Left lobe of liver (tissue), 2 donors: ENCODE results near the gene L1CAM. TPM values are rescaled to one million over a fixed set of nuclear protein-coding genes. Genes with fewer than 3 reads are reported as not detected.
"Not testable (repeated sequence)": the region's sequence is repeated elsewhere in the genome, so short reads cannot be mapped to it uniquely, and the experiment has no call there.

Experiments used
- ATAC-seq: fragments of 200-7000 bp; cut with Tn5 transposase; one replicate; pipeline ENCODE4 v1.9.1; 2020; ENCODE audit warnings: mild to moderate bottlenecking, moderate library complexity
- DNase-seq: peaks from one replicate; pipeline ENCODE4 v3.0.0-alpha.2; 2020; ENCODE audit warnings: low spot score
- total RNA-seq: library from RNA; stranded (reverse); gene quantifications from one replicate; pipeline ENCODE4 v1.2.1, GENCODE V29; 2021
- donor health status: DM: no; HTN: no; CAD: no; lungs with moderate emphysema.
- donor health status: DM: no; HTN: yes; CAD: no.

Gene L1CAM
- total RNA-seq, 1 donor from 2014 or later = 0.88 TPM

DNA sequence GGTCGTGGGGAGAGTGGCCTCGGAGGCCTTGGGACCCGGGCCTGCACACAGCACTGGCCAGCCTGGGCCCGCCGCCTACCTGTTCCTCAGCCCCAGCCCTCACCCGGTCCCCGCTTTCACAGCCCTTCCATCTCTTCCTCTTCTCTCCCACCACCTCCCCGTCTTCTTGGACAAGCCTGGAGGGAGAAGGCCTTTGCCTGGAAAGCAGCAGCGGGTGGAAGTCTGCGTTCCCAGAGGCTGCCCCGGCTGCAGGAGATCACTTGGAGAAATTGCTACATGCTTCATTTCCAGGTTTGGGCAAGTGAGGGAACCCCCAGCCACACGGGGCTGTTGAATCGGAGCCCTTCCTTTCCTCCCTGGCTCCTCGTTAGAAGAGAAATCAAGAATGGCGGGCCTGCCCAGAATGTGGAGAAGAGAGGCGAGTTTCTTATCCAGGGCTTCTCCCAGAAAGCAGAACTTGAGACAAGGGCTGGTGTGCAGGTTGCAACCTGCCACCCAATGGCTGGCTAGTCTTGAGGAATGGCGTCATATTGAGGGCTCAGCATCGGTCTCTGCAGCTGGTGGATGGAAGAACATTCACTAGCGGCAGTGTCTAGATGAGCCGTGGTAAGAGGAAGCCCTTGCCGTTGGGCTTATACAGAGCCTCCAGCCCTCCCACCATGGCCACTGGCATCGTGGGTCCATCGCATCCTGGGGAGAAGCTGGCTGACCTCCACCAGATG is 54.4 kb downstream of the L1CAM start:
- DNase-seq (no peak), ATAC-seq (no peak)

DNA sequence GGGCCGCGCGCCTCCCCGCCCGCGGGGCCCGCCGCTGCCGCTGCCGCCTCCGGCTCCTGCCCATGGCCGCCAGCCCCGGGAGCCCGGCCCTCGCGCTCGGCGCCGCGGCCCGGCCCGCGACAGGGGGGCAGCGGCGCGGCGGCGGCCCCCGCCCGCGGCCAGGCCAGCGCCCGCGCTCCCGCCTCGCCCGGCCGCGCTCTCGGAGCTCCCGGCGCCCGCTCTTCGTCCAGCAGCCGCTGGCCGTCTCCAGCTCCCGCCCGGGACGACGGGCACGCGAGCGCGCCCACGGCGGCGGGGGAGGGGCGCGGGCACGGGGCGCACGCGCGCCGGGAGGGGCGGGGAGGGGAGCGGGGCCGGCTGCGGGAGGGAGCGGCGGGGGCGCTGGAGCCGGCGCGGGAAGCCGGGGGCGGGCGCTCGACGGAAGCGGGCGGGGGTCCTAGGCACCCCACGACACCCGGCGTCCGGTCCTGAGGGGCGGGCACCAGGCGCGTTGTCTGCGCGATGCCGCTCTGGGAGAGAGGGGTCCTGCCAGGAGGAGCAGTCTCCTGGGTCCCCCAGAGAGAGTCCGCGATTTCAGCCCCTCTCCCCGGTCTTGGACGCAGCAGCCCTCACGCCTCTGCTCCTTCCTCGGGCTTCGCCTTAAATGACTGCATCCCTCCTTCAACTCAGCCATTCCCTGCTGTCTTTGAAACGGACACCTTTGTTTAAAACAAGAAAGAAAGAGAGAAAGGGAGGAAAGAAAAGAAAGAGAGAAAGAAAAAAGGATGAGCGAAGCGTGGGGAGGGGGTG is 55.1 kb downstream of the L1CAM start:
- DNase-seq (no peak), ATAC-seq (no peak)

GRCh38 chrX:153829799-153830639 is 56.0 kb downstream of the L1CAM start, which contains the start of gene PDZD4:
Gene PDZD4 (minus strand): TSS chrX:153830544. CDS start chrX:153830298, 246 bp downstream.
- DNase-seq (no peak), ATAC-seq (no peak)

DNA sequence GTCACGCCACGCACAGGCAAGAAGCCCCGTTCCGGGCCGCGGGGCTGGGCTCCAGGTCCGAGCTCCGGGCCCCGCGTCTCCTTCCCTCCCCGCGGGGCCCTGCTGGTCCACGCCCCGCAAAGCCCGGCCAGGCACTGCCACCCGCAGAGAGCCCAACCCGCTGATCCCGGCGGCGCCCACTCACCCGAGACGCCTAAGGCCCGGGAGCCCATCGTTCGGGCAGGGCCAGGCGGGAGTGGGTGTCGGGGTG is 56.5 kb downstream of the L1CAM start:
- DNase-seq = no peak
- ATAC-seq = no peak

DNA sequence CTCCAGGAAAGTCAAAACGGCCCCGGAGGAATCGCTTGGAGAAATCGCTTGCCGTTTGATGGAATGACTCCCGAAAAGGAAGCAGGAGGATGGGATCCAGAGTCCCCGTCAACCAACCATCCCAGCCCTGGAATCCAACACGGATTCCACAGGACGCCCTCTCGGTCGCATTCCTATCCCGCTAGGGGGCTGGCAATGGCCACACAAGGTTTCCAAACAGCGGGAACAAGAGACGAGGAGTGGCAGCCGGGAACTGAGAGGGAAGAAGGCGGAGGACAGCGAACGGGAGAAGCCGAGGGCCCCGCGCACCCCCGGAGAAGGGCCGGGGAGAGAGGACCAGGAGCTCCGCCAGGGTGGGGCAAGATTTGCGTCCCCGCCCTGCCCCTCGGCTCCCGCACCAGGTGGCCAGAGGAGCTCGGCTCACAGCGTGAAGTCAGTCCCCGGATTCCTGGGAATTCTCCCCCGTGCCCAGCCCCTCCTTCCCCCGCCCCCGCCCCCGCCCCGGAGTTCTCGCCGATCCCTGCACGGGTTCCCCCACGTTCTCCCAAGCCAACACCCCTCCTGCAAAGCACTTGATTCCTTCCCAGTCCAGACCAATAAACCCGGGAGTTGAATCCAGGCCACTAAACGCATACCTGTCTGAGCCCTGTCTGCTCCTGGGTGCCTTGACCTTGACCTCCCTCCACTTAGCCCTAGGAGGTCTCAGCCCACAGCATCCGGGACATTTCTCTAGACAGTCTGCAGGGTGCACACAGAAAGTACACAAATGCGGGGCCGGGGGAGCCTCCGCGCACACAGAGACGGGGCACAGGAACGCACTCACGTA is 57.0 kb downstream of the L1CAM start:
- ATAC-seq = no peak
- DNase-seq = no peak

- DNase-seq (no peak), ATAC-seq (no peak)
Measured at GRCh38 chrX:153828308-153828707, 57.7 kb downstream of the L1CAM start.

- no peak for DNase-seq
- no peak for ATAC-seq
Measured at GRCh38 chrX:153827903-153828302, 58.1 kb downstream of the L1CAM start.

DNA sequence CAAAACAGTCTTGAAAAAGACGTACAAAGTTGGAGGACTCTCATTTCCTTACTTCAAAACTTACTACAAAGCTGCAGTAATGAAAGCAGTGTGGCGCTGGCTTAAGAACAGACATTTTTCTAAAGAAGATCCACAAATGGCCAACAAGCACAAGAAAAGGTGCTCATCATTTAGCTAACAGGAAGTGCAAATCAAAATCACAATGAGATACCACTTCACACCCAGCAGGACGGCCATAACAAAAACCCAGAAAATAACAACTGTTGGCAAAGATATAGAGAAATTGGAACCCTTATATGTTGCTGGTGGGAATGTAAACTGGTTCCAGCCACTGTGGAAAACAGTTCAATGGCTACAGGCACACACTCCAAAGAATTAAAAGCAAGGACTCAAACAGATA is 59.0 kb downstream of the L1CAM start:
- DNase-seq (no peak), ATAC-seq (no peak)

GRCh38 chrX:153825042-153825441 is 60.9 kb downstream of the L1CAM start:
- ATAC-seq = no peak
- no peak for DNase-seq

GRCh38 chrX:153824348-153824747 is 61.6 kb downstream of the L1CAM start:
- no peak for ATAC-seq
- DNase-seq = no peak

GRCh38 chrX:153821066-153821465 is 64.9 kb downstream of the L1CAM start:
- DNase-seq = no peak
- ATAC-seq = no peak

DNA sequence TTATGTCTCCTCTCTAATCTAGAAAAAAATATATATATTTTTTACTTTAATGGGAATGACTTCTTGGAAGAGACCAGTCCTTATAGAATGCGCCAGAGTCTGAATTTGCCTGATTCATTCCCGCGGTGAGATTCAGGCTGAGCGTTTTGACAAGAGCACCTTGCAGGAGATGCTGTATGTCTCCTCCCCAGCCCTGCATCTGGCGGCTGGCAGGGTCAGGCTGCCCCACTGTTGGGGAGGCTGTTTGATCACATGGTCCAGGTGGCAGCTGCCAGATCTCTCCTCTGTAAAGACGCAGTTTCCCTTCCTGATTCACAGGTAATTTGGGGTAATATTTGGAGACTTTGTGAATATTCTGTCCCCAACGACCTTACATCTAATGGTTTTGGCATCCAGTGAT is 65.4 kb downstream of the L1CAM start:
- ATAC-seq = no peak
- no peak for DNase-seq

- ATAC-seq (peak; percentile 16), DNase-seq (no peak)
Measured at GRCh38 chrX:153819384-153820040, 66.5 kb downstream of the L1CAM start.

GRCh38 chrX:153818571-153819383 is 67.2 kb downstream of the L1CAM start:
- ATAC-seq (peak; percentile 79), DNase-seq (no peak)

GRCh38 chrX:153818064-153818463 is 67.9 kb downstream of the L1CAM start:
- not testable (repeated sequence) for ATAC-seq, DNase-seq

DNA sequence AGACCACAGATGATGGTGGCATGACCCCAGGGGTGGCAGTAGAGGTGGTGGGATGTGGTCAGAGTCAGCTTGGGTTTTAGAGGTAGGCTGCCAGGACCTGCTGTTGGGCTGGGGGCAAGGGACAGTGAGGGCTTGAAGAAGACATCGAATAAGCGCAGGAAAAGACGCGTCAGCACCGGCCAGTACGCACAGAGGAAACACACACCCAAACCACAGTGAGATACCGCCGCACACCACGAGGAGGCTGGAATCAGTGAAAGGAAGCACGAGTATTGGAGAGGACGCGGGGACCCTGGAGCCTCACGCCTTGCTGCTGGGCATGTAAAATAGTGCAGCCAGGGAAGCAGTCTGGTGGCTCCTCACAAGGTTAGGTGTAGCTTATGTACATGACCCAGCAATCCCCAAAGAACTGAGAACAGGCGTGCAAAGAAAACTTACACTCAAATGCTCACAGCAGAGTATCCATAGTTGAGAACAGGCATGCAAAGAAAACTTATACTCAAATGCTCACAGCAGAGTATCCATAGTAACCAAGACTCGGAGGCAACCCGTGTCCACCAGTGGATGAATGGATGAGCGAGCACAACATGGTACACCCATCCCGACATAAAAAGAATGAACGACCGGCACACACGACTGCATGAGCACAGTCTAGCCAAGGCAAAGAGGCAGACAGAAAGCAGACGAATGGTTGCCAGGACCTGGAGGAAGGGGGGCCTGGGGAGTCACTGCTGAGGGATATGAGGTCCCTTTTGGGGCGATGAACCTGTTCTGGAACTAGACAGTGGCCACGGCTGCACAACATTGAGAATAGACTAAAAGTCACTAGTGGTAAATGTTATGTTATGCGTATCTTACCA is 68.9 kb downstream of the L1CAM start:
- ATAC-seq = peak; percentile 34
- no peak for DNase-seq

- DNase-seq = no peak
- no peak for ATAC-seq
Measured at GRCh38 chrX:153814591-153815315, 71.2 kb downstream of the L1CAM start.

DNA sequence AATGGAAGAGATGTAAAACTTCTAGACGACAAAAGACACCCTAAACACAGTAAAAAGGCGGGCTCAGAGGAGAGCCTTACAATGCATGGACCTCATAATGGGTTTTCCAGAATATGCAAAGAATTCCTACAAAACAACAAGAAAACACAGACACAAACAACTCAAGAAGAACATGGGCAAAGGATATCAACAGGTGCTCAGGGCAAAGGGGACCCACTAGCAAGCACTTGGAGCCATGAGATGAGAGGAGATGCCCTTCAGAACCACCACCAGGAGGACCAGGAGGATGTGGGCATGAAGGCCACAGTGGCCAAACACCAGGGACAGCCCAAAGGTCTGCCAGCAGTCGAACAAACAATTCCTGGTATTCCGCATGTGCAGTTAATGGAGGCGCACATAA is 72.8 kb downstream of the L1CAM start:
- no peak for ATAC-seq

More for the DNA sequence above, 72.8 kb downstream of the L1CAM start:
- no peak for DNase-seq
